Left renal cortex interstitium (tissue), 4 donors: ENCODE measurements around the gene MARK2. TPM values are rescaled to one million over a fixed set of nuclear protein-coding genes. Genes with fewer than 3 reads are reported as not detected.

Experiments used
- DNase-seq, 4 donors: peaks; one replicate each; pipeline ENCODE4 v3.0.0-alpha.2; 2013; ENCODE audit warnings: low read depth in 4 of 4, low spot score in 2 of 4, missing footprints in 1 of 4
- polyA plus RNA-seq, 4 donors: library from polyadenylated mRNA; unstranded; fragments of 120-200 nt; gene quantifications; one replicate each; pipeline ENCODE4 v1.2.1, GENCODE V29; 2013; ENCODE audit not compliant: insufficient read length in 4 of 4

MARK2 gene
- polyA plus RNA-seq, 4 donors: 30.4 to 40.4 (median 35.7) TPM

GRCh38 chr11:63919267-63920125 lies 80.6 kb downstream of the MARK2 start:
- DNase-seq: no peak

DNA sequence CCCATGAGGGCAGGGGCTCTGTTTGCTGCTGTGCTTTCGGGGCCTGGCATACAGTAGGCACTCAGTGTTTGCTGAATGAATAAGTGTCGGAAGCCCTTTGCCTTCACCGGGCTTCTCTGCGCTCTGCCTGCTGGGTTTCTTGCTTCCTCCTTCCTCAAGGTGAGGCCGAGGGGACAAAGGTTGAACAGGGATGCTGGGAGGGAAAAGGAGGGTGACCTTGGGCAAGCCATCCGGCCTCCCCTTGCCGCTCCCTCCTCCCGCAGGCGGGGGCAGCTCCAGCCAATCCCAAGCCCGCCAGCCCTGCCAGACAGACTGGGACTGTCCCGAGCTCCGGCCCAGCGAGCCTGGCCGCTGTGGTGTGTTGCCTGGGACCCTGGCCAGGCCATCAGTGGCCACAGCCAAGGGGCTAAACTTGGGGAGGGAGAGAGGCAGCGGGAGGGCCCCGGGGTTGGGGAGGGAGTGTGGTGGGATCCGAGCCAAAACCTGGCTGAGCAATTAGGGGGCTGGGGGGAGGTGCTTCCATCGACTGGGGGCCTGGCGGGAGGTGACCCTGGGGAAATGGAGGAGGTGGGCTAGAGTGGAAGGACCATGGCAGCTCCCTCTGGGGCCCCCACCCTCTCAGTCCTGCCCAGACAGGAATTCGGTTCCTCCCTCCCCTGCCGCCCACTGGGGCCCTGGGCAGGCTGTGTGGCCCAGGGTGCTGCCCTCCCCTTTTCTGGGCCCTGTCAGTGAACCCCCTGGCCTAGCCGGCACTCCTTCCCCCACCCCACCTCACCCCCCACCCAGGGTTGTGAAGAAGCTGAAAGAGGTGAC lies 81.4 kb downstream of the MARK2 start:
- no peak for DNase-seq

DNA sequence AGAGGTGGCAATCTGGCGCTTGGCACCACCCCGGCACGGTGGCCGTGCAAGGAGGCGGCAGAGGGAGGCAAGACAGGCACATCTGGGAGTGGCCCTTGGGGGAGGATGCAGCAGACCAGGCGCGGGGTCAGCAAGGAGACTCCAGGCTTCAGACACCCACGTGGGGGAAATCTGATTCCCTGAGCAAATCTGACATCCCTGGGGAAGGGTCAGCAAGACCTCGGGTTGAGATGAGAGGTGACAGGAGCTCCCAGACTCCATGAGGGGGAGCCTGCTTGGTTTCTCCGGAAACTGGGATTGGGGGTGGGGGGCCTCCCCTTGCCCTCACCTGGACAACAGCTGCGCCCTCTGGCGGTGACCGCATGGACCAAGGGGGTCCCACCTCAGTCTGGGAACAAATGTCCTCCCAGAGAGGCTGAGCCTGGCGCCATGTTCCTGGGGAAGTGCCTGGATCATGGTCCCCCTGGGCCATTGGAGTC lies 82.1 kb downstream of the MARK2 start:
- no peak for DNase-seq

GRCh38 chr11:63922673-63923192 lies 83.8 kb downstream of the MARK2 start:
- DNase-seq: no peak

GRCh38 chr11:63923319-63923718 lies 84.4 kb downstream of the MARK2 start:
- DNase-seq: no peak

GRCh38 chr11:63929616-63930015 lies 90.7 kb downstream of the MARK2 start:
- DNase-seq: no peak

GRCh38 chr11:63931045-63931444 lies 92.1 kb downstream of the MARK2 start:
- no peak for DNase-seq

DNA sequence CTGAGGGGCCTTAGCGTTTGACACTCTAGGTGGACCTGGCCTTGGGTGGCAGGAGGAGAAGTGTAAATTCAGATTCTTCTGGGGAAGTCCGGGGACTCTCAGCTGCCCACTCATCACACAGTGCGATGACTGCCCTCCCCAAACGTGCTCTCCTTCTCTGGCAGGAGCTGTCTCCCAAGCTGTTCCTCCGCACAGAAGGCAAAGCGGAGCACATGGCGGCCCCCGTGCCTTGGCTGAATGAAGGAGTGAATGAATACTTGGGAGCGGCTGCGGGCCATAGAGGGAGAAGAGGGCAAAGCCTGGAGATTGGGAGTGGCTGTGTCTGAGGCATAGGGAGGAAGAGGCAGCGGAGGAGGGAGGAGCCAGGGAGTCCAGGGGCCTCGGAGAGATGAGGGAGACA lies 93.0 kb downstream of the MARK2 start:
- DNase-seq: no peak

GRCh38 chr11:63933459-63933858 lies 94.5 kb downstream of the MARK2 start:
- no peak for DNase-seq

- DNase-seq: no peak
These were observed 99.0 kb downstream of the MARK2 start for GRCh38 chr11:63937713-63938478.

DNA sequence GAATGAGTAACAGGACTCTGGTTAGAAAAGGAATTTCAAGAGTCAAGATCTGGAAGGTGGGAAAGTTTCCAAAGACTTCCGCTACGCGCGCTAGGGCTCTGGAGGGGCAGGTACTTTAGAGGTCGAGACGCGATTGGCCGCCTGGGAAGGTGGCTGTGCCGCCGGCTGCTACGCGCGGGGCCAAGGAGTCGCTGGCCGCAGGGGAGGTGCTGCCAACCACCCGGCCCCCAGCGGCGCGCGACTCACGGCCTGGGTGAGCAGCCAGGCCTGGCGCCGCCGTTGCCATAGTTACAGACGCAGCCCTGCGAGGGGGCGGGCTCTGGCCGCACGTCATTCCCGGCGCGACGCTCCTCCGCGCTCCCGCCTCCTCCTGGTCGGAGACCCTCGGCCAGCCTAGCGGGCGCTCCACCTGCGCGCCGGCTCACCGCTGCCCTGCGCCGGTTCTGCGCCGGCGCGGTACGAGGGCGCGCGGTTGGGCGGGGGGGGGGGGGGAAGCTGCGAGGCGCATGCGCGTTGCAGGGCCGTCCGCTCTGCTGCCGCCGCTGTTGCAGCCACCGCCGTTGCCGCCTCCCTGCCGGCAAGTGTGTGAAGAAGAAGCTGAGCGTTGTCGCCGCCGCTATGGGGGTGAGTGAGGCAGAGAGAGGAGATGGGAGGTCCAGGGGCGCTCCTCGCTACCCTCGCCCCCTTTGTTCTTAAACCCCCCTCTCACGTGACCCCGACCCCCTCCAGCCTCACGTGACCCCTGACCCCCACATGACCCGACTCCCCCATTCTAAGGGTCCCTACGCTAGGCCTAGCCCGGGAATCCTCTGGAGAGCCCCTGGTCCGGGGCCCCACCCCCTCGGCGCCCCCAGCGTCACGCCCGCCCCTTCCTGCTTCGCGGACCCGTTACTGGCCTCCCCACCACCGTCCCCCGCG lies 99.8 kb downstream of the MARK2 start, which contains the start of gene NAA40:
NAA40 (plus strand) TSS at position 524 of the 918 bp plus-strand sequence; CDS start at position 619, 95 bp downstream.
- DNase-seq: peak in 3 of 4 donors; percentile 88 to 94 (median 91)

GRCh38 chr11:63939397-63939891 lies 100.5 kb downstream of the MARK2 start:
- DNase-seq: no peak

- DNase-seq: no peak
These were observed 101.9 kb downstream of the MARK2 start for GRCh38 chr11:63940786-63941185.

GRCh38 chr11:63941901-63942300 lies 103.0 kb downstream of the MARK2 start:
- no peak for DNase-seq

DNA sequence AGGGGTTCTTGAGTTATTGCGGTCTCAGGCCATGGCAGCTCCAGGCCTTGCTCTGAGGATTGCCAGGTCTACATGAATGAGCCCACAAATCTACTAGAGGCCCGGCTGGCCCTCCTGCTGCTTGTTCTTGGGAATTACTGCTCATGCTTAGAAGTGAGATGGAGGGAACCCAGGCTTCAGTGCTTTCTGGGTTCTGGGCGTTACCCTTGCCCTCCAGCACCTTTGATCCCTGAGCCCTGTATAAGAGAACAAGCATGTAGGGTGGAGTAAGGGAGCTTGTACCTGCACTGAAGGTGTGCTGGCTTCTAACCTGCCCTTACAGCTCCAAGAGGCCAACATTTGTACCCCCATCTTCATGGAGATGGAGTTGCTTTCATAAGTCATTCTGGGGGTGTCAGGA lies 103.9 kb downstream of the MARK2 start:
- no peak for DNase-seq

- DNase-seq: no peak
These were observed 106.1 kb downstream of the MARK2 start for GRCh38 chr11:63944987-63945386.

GRCh38 chr11:63945477-63946163 lies 106.7 kb downstream of the MARK2 start:
- DNase-seq: peak in 2 of 4 donors; percentile 59 to 61

DNA sequence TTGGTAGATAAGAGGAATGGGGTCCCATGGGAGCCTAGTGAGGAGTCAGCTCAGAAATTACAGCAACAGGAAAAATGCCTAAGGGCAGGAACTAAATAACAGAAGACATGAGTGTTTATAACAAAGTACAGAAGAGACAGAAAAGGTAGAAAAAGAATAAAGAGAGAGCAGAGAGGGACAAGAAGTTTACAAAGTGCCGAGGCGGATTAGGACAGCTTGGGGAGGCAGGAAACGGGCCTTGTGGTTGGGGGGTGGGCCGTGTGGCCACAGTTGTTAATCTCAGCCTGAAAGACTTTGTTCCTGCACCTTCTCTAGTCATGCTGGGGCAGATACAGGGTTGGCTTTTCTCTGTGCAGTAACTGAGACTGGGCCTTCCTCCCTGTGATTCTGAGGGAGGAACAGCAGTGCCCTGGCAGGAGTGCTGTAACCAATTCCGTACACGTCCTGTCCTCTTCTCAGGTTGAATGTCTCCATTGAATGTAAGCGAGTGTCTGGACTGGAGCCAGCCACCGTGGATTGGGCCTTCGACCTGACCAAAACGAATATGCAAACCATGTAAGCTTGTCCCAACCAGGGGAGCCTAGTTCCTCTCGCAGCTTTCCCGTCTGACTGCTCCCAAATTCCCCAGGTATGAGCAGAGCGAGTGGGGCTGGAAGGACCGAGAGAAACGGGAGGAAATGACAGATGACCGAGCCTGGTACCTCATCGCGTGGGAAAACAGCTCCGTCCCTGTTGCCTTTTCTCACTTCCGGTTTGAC lies 113.0 kb downstream of the MARK2 start:
- DNase-seq: no peak
